ENCODE data around the gene GLCE. TPM values are rescaled to one million over a fixed set of nuclear protein-coding genes. Genes with fewer than 3 reads are reported as not detected.
A peak's percentile ranks its signal among the peaks of the same experiment; 100 is the strongest.

GLCE gene
- total RNA-seq, 4 donors from 2014 or later, result 33.8 to 50.7 (median 43.8) TPM

GRCh38 chr15:69315402-69316110 lies 155.1 kb downstream of the GLCE start:
- TF ChIP-seq CTCF (IDR thresholded peaks at IDR 0.05) (no peak), POLR2A (IDR thresholded peaks at IDR 0.05) (no peak)
- Histone ChIP-seq H3K27me3 (no peaks in the 10 kb centered on the region), H3K36me3 (no peaks in the 10 kb centered on the region), H3K27ac (peak overlapping the region in 1 of 4 donors; percentile 0), H3K4me3 (no peak overlapping the region), H3K9me3 (no peaks in the 10 kb centered on the region), H3K4me1 (peaks cover 0 to 34% (median 0%) of the 10 kb centered on the region in 4 donors)
- DNase-seq, result peak in 1 of 3 donors; percentile 37

GRCh38 chr15:69316291-69316690 lies 155.9 kb downstream of the GLCE start:
- no peaks in the 10 kb centered on the region for H3K36me3 ChIP-seq
- H3K9me3 ChIP-seq, result no peaks in the 10 kb centered on the region
- no peaks in the 10 kb centered on the region for H3K27me3 ChIP-seq
- H3K4me1 ChIP-seq, result peaks cover 0 to 34% (median 0%) of the 10 kb centered on the region in 4 donors
- peak in 1 of 3 donors; percentile 2 for DNase-seq
- no peak overlapping the region for H3K4me3 ChIP-seq
- TF ChIP-seq CTCF (IDR thresholded peaks at IDR 0.05), result no peak
- TF ChIP-seq POLR2A (IDR thresholded peaks at IDR 0.05), result no peak
- H3K27ac ChIP-seq, result no peak overlapping the region

GRCh38 chr15:69317392-69317841 lies 157.0 kb downstream of the GLCE start:
- no peaks in the 10 kb centered on the region for H3K9me3 ChIP-seq
- no peaks in the 10 kb centered on the region for H3K27me3 ChIP-seq
- H3K36me3 ChIP-seq, result no peaks in the 10 kb centered on the region
- no peak overlapping the region for H3K4me3 ChIP-seq
- peak overlapping the region in 3 of 4 donors; percentile 45 to 74 (median 59) for H3K27ac ChIP-seq
- H3K4me1 ChIP-seq, result peaks cover 0 to 39% (median 0%) of the 10 kb centered on the region in 4 donors
- no peak for TF ChIP-seq CTCF (IDR thresholded peaks at IDR 0.05)
- TF ChIP-seq POLR2A (IDR thresholded peaks at IDR 0.05), result peak; percentile 22 to 66
- peak in 1 of 3 donors; percentile 49 for DNase-seq

- peaks cover 0 to 38% (median 0%) of the 10 kb centered on the region in 4 donors for H3K4me1 ChIP-seq
- no peaks in the 10 kb centered on the region for H3K36me3 ChIP-seq
- DNase-seq, result no peak
- peak overlapping the region in 2 of 4 donors; percentile 45 to 74 for H3K27ac ChIP-seq
- no peak overlapping the region for H3K4me3 ChIP-seq
- TF ChIP-seq POLR2A (IDR thresholded peaks at IDR 0.05), result no peak
- TF ChIP-seq CTCF (IDR thresholded peaks at IDR 0.05), result no peak
- no peaks in the 10 kb centered on the region for H3K9me3 ChIP-seq
- no peaks in the 10 kb centered on the region for H3K27me3 ChIP-seq
Measured at GRCh38 chr15:69318033-69318432, 157.6 kb downstream of the GLCE start.

- Histone ChIP-seq H3K27ac (no peak overlapping the region), H3K36me3 (no peaks in the 10 kb centered on the region), H3K9me3 (no peaks in the 10 kb centered on the region), H3K27me3 (no peaks in the 10 kb centered on the region), H3K4me3 (no peak overlapping the region), H3K4me1 (peaks cover 0 to 24% (median 0%) of the 10 kb centered on the region in 4 donors)
- DNase-seq, result no peak
- TF ChIP-seq POLR2A (IDR thresholded peaks at IDR 0.05), result no peak
- TF ChIP-seq CTCF (IDR thresholded peaks at IDR 0.05), result no peak
Measured at GRCh38 chr15:69319384-69320375, 159.2 kb downstream of the GLCE start.

All from Peyer's patch (tissue), 4 donors.